ENCODE results near the gene PRDM12.
A peak's percentile ranks its signal among the peaks of the same experiment; 100 is the strongest.

PRDM12 gene

DNA sequence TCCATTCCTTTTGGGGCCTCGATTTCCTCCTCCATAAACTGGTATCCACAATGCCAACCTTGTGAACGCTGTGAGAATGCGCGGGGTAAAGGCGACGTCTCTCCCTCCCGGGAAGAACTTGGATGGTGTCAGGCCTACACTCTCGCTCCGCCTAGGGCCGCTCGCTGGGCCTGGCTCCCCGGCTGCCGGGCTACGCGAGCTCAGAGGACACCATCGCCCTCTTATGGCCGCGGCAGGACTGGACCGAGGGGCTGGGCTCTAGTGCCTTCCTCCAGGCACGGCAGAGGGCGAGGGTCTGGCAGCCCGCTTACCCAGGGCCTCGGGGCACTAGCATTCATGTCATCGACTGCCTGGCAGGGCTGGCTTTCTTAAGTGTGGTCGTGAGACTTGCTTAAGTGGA is 27.9 kb downstream of the PRDM12 start:
- no peak for DNase-seq

DNA sequence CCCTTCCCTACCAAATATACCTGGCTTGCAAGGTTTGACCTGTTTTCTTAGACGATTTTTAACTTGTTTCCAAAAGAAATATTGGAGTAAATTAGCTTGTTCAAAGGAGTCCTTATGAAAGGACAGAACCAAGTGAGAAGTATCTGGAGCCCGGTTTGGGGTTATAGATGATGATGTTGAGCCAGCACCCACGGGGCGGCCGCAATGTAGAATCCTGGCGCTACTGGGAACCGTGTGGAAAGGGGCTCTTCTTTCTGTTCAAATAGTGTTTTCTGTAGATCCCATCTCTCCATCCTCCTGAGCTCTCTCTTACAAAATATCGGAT is 28.7 kb downstream of the PRDM12 start:
- no peak for DNase-seq

DNA sequence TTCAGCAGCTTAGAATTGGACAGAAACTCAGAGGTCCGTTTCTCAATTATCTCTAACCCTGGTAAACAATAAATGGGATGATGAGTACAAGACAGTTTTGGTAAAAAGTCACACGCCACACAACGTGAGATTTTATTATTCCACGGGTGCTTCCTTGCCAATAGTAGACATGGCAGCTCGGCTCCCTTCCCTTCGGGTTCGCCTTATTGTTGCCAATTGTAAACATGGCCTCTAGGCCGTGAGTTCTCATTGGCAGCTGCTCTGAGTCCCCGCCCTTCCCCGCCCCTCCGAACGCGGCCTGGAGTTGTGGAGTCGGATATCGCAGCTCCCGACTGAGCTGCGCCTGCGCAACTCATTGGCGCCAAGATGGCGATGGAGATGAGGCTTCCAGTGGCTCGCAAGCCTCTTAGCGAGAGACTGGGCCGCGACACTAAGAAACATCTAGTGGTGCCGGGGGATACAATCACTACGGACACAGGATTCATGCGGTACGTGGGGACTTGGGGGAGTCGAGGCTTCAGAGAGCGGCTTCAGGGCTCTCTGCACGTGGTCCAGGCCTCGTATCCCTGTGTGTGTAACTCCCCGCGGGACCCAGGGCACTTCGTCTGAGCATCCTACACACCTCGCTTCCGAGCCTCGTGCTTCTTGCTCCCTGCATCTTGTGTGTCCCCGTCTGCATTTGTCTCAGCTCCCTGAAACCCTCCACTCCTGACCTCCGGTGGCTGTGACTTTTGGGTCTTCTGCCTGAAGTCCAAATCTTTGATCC is 29.2 kb downstream of the PRDM12 start, which contains the start of gene EXOSC2:
TSS of gene EXOSC2 (plus strand) at position 355 of the 766 bp plus-strand sequence. CDS start at position 367, 12 bp downstream.
- peak; percentile 97 for DNase-seq

DNA sequence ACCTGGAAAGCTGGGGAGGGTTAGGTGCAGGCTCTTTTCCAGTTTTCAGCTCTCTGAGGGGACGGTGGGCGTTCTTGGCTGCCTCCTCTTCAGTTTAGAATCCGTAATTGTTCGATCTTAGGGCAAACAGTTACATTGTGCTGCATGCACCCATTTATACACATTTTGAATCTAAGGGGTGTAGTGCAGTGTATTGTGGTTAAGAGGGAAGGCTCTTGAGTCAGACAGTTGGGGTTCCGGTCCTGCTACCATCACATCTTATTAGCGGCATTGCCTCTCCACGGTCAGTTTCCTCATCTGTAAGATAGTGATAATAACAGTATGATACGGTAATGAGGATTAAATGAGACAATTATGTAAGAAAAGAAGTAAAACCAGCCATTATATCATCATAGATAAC is 29.8 kb downstream of the PRDM12 start:
- no peak for DNase-seq

DNA sequence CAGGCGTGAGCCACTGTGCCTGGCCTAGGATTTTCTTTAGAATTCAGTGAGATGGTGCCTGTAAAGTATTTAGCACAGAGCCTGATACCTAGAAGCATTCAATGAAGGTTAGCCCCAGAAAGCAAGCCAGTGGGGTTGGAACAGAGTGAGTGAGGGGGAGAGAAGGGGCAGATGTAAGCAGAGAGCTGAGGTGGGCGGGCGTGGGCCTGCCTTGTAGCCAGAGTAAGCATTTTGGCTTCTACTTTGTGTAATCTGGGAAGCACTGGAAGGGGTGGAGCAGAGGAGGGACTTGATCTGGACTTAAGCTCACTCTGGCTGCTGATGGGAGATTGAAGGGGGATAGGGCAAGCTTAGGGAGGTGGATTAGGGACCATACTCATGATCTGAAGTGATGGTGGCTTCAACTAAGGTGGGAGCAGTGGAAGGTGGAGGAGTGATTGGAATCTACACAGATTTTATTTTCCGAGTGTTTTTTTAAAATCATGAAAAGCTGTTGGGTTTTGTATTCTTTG is 31.8 kb downstream of the PRDM12 start:
- DNase-seq = no peak

DNA sequence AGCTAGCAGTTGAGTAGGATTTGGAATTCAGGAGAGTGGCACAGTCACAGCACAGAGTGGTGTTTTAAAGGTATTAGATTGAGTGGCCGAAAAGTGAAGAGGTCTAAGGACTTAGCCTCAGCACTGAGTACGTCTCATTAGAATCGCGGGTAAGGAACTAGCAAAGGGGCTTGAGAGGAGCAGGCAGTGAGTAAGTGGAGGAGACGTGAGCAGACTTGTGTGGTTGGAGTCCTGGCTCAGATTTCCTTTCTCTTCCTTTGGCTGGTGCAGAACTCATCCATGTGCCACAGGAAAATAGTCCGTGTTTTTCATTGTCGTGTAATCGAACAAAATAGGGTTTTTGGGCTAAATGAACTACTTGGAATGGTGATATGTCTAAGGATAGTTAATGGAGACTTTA is 32.6 kb downstream of the PRDM12 start:
- DNase-seq = no peak

DNA sequence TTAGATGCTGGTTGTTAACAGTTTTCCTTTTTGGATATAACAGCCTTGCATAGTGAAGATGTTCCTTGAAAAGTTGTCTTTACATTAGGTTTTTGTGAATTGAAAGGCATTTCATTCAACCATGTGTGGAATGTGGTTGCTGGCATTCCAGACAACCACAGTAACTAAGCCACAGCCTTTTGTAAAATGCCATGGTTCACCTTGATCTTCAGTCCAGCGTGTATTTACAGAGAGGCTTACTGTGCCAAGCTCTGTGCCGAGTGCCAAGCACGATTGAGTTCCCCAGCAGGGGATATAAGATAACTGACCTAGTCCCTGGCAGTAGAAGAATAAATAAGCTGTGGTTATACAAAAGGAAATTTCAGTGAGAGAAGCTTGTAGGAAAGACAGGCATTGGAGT is 34.1 kb downstream of the PRDM12 start:
- DNase-seq = no peak

DNA sequence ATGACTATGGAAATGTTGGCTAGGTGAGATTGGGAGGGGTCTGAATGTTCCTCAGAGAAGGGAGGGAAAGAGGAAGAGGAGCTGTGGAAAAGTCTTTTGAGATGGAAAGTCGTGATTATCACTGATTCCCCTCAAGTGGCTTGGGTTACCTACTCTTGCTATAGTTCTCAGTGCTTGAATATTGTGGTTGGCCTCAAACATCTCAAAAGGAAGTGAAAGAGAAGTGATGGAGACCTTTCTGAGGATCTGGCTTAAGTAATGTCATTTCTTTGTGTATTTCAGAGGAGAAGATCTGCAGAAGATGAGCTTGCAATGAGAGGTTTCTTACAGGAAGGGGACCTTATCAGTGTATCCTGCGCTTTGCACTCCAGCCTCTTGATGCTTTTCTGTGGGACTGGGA is 34.7 kb downstream of the PRDM12 start:
- DNase-seq = no peak

DNA sequence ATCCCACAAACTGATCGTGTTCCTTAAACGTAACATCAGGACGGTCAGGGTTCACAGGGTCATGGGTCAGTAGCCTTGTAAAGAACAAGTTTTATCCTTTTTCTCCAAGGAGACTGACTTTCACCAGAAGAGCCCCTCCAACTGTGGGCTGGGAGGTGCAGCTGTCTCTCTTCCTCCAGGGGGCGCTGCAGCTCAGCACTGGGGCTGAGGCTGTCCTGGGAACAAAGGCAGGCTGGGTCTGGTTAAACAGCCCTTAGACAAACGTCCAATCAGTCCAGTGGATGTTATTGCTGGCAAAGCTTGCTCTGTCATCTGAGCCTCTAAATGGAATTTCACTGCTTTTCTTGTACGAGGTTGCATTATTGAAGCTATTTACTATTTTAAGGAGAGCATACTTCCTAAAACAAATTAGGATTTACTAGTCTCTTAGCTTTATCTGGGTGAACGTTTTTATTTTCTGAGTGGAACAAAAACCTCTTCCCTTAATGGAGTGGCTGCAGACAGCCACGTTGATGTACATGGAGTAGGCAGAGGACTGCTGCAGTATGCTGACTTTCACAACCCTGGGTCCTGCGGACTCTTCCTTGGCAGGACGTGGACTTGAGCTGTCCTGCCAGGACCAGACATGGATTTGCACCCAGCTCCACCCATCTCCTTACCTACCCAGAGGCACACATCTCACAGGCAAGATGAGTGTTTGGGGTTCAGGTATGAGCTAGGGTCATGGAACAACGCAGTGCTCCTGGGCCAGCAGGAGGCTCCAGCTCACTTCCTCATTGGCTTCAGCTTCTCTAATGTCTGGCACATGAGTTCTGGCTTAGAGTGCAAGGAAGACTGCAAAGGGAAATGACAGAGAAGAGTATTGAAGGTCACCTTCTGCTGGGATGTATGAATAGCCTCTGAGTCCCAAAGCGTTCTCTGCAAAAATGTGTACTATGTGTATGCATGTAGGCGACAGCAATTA is 36.9 kb downstream of the PRDM12 start:
- DNase-seq = peak; percentile 49

DNA sequence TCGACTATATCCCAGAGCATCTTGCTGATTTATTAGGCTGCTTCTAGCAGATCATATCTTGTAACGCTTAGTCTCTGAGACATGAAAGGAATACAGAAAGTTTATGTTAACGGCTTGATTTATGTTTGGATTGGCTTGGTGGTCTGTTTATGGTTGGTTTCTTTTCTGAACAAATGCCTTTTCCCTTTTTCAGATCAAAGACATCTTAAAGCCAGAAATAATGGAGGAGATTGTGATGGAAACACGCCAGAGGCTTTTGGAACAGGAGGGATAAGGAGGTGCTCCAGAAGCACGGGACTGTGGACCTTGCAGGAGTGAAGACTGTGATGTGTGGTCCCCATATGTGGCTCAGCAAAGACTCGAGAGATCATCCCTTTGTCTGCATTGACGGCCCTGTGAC is 39.1 kb downstream of the PRDM12 start:
- no peak for DNase-seq

DNA sequence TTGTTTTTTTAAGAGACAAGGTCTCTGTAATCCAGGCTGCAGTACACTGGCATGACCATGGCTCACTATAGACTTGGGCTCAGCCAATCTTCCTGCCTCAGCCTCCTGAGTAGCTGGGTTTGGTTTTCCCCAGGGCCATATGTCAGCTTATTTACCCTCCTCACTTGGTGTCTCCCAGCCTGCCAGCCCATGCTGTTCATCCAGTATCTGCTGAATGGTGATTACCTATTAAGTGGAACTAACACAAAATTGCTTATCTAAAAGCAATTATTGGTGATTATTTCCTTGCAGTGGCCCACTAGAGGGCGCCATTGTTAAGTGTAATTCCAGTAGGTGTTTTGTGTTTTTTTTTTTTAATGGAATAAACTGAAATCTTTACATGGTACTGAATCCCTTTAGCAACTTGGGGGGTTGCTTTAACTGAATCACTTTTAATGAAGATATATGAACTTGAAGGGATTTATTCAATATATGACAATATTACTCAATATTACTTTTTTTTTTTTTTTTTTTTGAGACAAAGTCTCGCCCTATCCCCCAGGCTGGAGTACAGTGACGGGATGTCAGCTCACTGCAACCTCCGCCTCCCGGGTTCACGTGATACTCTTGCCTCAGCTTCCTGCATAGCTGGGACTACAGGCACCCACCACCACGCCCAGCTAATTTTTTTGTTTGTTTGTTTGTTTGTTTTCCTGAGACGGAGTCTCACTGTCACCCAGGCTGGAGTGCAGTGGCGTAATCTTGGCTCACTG is 43.0 kb downstream of the PRDM12 start:
- DNase-seq = peak; percentile 60

DNA sequence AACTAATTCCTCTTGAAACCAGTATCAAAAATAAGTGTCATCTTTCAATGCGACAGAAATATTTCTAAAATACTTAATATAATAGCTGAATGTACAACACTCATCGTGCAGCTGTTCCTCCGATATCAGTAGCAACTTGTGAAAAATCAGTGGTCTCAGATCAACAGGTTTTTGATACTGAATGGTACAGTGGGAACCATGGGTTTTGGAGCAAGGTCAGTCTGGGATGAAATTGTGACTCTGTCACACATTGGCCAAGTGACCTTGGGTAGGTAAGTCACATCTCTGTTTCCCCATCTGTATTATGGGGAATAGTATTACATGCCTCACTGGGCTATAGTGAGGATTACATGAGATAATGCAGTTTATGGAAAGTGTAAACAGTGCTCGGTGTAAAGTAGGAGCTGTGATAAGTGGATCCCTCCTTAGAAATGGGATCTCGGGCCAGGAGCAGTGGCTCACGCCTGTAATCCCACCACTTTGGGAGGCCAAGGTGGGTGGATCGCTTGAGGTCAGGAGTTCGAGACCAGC is 46.5 kb downstream of the PRDM12 start:
- no peak for DNase-seq

DNA sequence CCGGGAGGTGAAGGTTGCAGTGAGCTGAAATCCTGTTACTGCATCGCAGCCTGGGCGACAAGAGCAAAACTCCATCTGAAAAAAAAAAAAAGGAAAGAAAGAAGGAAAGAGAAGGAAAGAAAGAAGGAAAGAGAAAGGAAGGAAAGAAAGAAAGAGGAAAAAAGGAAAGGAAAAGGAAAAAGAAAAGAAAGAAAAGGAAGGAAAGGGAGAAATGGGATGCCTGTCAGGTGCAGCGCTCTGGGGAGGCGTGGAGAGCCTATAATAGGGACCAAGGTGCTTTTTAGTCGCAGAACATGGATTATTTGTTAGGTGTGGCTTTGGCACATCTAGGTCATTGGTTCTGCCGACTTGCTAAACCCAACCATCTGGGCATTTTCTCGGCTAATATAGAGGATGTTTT is 47.1 kb downstream of the PRDM12 start:
- DNase-seq = no peak

DNA sequence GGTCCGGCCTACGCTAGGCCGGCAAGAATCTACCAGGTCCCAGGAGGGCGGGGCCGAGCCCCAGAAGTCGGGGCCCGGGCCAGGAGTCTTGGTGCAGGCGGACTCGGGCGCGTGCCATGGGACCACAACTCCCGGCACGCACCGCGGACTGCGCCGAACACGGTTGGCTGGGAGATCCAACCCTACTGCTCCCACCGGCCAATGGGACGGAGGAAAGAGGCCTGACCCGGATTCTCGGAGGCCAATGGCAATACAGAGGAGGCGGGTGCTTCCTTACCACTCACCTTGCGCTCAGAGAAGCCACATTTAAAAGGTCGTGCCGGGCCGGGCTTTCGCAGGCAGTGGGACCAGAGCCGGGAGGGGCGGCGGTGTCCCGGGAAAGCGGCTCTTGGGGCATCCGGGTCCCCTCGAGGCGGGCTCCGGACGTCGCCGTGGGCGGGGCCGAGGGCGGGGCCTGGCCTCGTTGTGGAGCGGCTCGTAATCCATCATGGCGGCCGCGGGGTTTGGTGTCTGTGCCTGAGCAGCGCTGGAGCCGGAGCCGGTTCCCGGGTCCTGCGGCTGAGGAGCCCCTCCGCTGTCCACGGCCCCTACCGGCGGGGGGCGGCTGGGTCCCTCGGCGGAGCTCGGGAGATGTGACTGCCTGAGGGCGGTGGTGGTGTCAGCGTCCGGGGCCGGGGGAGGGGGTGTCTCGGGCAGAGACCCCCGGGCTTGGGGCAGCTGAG is 48.3 kb downstream of the PRDM12 start:
- DNase-seq = peak; percentile 97

DNA sequence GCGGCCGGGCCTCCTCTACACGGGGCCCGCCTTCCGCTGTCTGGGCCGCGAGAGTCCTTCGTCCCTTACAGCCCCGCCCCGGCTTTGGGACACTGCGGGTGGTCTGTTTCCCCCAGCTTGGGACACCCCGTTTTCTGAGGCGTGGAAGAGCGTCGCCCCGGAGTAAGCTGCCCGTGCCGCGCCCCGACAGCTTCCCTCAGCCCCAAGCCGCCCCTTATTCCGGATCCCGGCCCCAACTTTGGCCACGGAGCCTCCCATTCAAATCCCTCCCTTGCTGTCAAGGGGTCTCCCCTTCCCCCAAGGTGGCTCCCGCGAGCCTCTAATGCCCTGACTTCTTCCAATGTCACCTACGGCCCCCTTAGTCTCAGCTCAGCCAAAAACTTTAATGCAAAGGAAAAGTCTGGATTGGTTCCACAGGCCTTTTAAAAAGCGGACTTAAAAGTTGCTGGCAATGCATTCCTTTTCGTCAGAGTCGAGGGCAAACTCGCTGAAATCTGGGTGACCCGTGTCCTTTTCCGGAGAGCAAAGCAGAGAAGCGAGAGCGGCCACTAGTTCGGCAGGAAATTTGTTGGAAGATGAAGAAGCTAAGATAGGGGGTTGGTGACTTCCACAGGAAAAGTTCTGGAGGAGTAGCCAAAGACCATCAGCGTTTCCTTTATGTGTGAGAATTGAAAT is 49.0 kb downstream of the PRDM12 start:
- peak; percentile 29 for DNase-seq

DNA sequence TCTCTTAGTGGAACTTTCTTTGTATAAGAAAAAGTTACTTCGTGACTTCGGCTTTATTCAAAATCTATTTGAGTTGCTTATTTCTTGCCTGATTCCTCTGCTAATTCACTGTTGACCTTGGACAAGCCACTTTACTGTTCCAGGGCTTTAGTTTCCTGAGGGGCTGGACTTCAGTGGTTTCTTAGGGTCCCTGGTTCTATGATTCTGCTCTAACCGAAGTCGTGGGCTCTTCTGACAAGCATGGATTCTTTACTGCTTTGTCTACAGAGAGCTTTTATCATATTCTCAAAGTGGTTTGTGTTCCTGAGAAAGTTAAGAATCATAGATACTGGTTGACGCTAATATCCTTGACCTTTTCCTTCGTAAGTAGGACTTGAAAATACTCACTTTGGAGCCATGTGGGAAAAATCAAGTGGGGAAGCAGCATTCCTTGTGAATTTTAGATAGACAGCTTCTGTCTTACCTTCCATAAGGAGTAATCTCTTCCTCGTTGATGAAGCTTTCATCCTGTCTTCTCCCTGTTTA is 50.3 kb downstream of the PRDM12 start:
- peak; percentile 32 for DNase-seq

DNA sequence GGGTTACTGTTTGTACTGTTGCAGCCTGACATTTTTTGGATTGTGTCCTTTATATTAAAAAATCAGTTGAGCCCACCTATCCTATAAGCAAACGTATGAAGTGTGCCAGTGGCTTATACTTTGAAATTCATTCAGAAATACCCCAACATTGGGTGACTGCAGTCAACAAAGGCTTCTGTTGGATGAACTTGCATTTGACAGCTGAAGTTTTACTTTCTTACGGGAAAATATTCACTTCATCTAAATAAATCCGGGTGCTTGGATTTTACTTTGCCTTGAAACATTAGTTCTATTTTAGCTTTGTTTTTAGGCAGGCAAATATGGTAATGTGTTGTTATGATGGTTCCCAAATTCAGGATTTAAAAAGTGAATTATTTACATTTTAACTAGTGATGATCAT is 50.9 kb downstream of the PRDM12 start:
- no peak for DNase-seq

DNA sequence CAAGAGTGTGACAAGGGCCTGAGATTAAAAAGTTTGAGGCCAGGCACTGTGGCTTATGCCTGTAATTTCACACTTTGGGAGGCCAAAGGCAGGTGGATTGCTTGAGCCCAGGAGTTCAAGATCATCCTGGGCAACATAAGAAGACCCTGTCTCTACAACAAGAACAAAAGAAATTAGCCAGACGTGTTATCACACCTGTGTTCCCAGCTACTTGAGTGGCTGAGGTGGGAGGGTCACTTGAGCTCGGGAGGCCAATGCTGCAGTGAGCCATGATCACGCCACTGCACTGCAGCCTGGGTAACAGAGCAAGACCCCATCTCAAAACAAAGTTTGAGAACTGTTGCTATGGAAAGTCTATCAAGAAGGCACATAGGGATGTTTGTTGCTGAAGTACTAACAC is 54.2 kb downstream of the PRDM12 start:
- no peak for DNase-seq

DNA sequence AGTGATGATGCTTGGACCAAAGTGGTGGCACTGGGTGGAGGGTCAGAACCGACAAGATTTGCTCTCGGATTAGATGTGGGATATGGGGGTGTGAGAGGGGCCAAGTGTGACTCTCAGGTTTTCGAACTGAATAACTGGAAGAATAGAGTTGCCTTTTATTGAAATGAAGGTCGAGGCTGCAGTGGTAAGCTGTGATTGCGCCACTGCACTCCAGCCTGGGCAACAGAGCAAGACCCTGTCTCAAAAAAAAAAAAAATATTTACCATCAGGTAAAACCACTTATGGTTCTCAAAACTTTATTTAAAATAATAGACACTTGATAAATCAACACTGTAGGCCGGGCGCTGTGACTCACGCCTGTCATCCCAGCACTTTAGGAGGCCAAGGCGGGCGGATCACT is 56.4 kb downstream of the PRDM12 start:
- no peak for DNase-seq

DNA sequence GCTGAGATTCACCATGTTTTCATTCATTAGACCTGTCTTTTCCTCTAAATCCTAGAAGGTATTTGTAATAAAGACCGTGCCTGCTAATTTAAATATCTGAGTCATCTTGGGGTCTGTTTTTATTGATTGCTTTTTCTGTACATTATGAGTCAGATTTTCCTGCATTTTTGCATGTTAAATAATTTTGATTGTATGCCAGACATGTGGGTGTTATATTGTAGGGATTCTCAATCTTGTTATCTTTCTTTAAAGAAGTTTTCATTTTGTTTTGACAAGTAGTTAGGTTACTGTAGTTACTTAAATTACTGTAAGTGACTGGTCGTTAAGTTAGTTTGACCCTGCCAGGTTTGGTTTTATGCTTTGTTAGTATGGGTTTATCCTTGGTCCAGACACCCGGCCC is 64.3 kb downstream of the PRDM12 start:
- DNase-seq = no peak

DNA sequence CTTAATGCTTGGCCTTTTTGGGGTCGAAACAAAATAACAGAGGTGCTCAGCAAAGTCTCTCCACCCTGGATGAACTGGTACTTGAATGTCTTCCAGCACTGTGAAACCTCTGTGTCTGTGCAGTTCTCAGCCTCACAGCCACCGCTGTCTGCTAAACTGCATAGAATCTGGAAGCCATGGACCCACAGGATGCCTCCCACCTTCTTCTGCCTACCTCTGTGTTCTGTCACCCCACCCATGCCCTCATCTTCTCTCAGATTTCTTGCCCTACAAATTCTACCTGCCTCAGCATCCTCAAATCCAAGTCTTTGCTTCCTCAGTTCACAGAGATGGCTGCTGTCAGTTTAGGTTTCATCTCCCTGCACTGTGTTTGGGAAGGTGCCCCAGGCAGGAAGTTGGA is 64.8 kb downstream of the PRDM12 start:
- DNase-seq = no peak

Data from NCI-H1092 treated with DMSO at 0.1 percent for 48 hours (cell line).